Measurements from ENCODE around the gene GNAQ. TPM values are rescaled to one million over a fixed set of nuclear protein-coding genes. Genes with fewer than 3 reads are reported as not detected.
A peak's percentile ranks its signal among the peaks of the same experiment; 100 is the strongest.

Gene GNAQ
- total and polyA plus RNA-seq, 8 donors: 13.1 to 75.3 (median 38.5) TPM

GRCh38 chr9:77679088-77679487 lies 352.5 kb downstream of the GNAQ start:
- peak overlapping the region in 2 of 5 donors; percentile 44 for H3K27ac ChIP-seq
- no peaks in the 10 kb centered on the region for H3K27me3 ChIP-seq
- intact Hi-C loops (cut with DNase I; ENCODE audit: low total_unique reads): no loop called here
- TF ChIP-seq POLR2AphosphoS5 (IDR thresholded peaks at IDR 0.05) (no peak), EP300 (IDR thresholded peaks at IDR 0.05) (no peak), POLR2A (IDR thresholded peaks at IDR 0.05) (no peak), CTCF (IDR thresholded peaks at IDR 0.05) (no peak)
- WGBS, 5 donors: 50 to 72% (median 57%) methylated on average over 2 of the region's 2 CpGs
- H3K9me3 ChIP-seq: no peaks in the 10 kb centered on the region
- no peaks in the 10 kb centered on the region for H3K36me3 ChIP-seq
- no peak overlapping the region for H3K4me3 ChIP-seq
- DNase-seq: no peak
- H3K4me1 ChIP-seq: peaks cover 0 to 5% (median 1%) of the 10 kb centered on the region in 4 donors

GRCh38 chr9:77677957-77678535 lies 353.6 kb downstream of the GNAQ start:
- peak in 1 of 2 donors; percentile 29 for DNase-seq
- 59 to 73% (median 68%) methylated on average over 7 of the region's 7 CpGs for WGBS, 5 donors
- intact Hi-C loops (cut with DNase I; ENCODE audit: low total_unique reads): no loop called here
- H3K9me3 ChIP-seq: no peaks in the 10 kb centered on the region
- H3K36me3 ChIP-seq: no peaks in the 10 kb centered on the region
- H3K27me3 ChIP-seq: no peaks in the 10 kb centered on the region
- no peak overlapping the region for H3K4me3 ChIP-seq
- peaks cover 0 to 9% (median 2%) of the 10 kb centered on the region in 4 donors for H3K4me1 ChIP-seq
- H3K27ac ChIP-seq: peak overlapping the region in 2 of 5 donors; percentile 44
- TF ChIP-seq POLR2A (IDR thresholded peaks at IDR 0.05): no peak
- TF ChIP-seq POLR2AphosphoS5 (IDR thresholded peaks at IDR 0.05): no peak
- TF ChIP-seq CTCF (IDR thresholded peaks at IDR 0.05): no peak
- no peak for TF ChIP-seq EP300 (IDR thresholded peaks at IDR 0.05)

- peak overlapping the region in 2 of 5 donors; percentile 1 to 13 for H3K27ac ChIP-seq
- intact Hi-C loops (cut with DNase I; ENCODE audit: low total_unique reads): no loop called here
- no peak overlapping the region for H3K4me3 ChIP-seq
Observed at GRCh38 chr9:77677397-77677796, 354.2 kb downstream of the GNAQ start.

GRCh38 chr9:77673941-77674791 lies 357.4 kb downstream of the GNAQ start:
- no peak overlapping the region for H3K4me3 ChIP-seq
- intact Hi-C loops (cut with DNase I; ENCODE audit: low total_unique reads): no loop called here
- peak overlapping the region in 3 of 5 donors; percentile 3 to 57 (median 37) for H3K27ac ChIP-seq

More at GRCh38 chr9:77677397-77677796, 354.2 kb downstream of the GNAQ start:
- H3K27me3 ChIP-seq: no peaks in the 10 kb centered on the region
- TF ChIP-seq POLR2AphosphoS5 (IDR thresholded peaks at IDR 0.05): no peak
- 62 to 69% (median 68%) methylated on average over 4 of the region's 4 CpGs for WGBS, 5 donors
- H3K4me1 ChIP-seq: peaks cover 0 to 9% (median 2%) of the 10 kb centered on the region in 4 donors
- no peaks in the 10 kb centered on the region for H3K9me3 ChIP-seq
- H3K36me3 ChIP-seq: no peaks in the 10 kb centered on the region
- no peak for DNase-seq

More at GRCh38 chr9:77673941-77674791, 357.4 kb downstream of the GNAQ start:
- 73 to 79% (median 76%) methylated on average over 10 of the region's 10 CpGs for WGBS, 5 donors
- no peaks in the 10 kb centered on the region for H3K36me3 ChIP-seq
- H3K9me3 ChIP-seq: no peaks in the 10 kb centered on the region
- no peak for TF ChIP-seq CTCF (IDR thresholded peaks at IDR 0.05)
- TF ChIP-seq EP300 (IDR thresholded peaks at IDR 0.05): no peak
- no peak for TF ChIP-seq POLR2AphosphoS5 (IDR thresholded peaks at IDR 0.05)
- TF ChIP-seq POLR2A (IDR thresholded peaks at IDR 0.05): no peak
- peak in 1 of 2 donors; percentile 71 for DNase-seq
- H3K27me3 ChIP-seq: no peaks in the 10 kb centered on the region
- peaks cover 0 to 9% (median 2%) of the 10 kb centered on the region in 4 donors for H3K4me1 ChIP-seq
